HG03354 (cell line): ENCODE data around the gene INAFM2.

Source experiments
- ATAC-seq: cut with Tn5 transposase; IDR thresholded peaks from one replicate; pipeline ENCODE4 v1.9.1; 2021; ENCODE audit warnings: mild to moderate bottlenecking; ENCODE audit not compliant: unreplicated experiment, poor library complexity, severe bottlenecking

INAFM2 gene

GRCh38 chr15:40369971-40370370 lies 46.5 kb downstream of the INAFM2 start:
- no peak for ATAC-seq

- no peak for ATAC-seq
Observed at GRCh38 chr15:40372981-40373380, 49.5 kb downstream of the INAFM2 start.
